ENCODE data around the gene CDC5L. TPM values are rescaled to one million over a fixed set of nuclear protein-coding genes. Genes with fewer than 3 reads are reported as not detected.

Gene CDC5L
- total RNA-seq, 1 donor: 27.2 TPM

DNA sequence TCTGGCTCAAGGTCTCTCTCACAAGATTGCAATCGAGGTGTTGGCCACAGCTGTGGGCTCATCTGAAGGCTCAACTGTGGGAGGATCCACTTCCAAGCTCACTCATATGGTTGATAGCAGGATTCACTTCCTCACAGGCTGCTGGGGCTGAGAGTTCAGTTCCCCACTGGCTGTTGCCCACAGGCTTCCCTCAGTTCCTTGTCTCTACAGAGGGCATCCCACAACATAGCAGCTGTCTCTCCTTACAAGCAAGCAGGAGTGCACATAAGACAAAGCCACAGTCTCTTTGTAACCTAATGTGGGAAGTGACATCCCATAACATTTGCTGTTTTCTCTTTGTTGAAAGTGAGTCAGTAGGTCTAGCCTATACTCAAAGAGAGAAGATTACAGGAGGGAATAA is 31.0 kb upstream of the CDC5L start:
- no peak overlapping the region for H3K4me3 ChIP-seq (ENCODE audit: low read depth, low read length)
- TF ChIP-seq, protein P1, sequence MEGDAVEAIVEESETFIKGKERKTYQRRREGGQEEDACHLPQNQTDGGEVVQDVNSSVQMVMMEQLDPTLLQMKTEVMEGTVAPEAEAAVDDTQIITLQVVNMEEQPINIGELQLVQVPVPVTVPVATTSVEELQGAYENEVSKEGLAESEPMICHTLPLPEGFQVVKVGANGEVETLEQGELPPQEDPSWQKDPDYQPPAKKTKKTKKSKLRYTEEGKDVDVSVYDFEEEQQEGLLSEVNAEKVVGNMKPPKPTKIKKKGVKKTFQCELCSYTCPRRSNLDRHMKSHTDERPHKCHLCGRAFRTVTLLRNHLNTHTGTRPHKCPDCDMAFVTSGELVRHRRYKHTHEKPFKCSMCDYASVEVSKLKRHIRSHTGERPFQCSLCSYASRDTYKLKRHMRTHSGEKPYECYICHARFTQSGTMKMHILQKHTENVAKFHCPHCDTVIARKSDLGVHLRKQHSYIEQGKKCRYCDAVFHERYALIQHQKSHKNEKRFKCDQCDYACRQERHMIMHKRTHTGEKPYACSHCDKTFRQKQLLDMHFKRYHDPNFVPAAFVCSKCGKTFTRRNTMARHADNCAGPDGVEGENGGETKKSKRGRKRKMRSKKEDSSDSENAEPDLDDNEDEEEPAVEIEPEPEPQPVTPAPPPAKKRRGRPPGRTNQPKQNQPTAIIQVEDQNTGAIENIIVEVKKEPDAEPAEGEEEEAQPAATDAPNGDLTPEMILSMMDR (IDR thresholded peaks at IDR 0.05; ENCODE audit: insufficient read depth, low read length): no peak
- DNase-seq (ENCODE audit: low read depth): no peak

DNA sequence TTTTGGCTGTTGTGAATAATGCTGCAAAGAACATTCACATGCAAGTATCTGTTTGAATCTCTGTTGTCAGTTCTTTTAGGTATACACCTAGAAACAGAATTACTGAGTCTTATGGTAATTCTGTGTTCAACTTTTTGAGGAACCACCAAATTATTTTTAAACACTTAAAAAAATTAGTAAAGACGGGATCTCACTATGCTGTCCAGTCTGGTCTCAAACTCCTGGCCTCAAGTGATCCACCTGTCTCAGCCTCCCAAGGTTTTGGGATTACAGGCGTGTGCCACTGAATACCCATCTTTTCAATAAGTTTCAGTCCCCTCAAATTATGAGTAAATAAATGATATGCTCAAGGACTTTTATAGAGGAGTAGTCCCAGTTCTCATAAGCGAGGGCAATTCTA is 27.5 kb upstream of the CDC5L start:
- no peak overlapping the region for H3K4me3 ChIP-seq (ENCODE audit: low read depth, low read length)
- TF ChIP-seq, protein P1 (IDR thresholded peaks at IDR 0.05; ENCODE audit: insufficient read depth, low read length): no peak
- DNase-seq (ENCODE audit: low read depth): no peak

DNA sequence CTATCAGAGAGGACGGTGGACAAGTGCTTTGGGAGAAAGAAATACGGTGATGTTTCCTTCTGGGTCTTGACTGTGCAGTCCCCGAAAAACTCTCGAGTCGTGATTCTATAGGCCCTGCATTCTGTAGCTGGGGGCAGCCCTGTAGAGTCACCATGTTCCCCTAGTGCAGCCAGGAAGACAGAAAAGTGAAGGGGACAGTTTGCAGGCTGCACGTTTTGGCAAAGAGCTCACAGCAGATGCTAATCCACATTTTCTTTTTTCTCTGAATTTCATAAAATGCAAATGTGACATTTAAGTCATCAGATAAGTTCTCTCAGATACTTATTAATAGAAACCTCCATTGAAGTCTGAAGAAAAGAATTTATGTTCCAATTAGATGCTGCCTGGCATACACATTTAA is 25.6 kb upstream of the CDC5L start:
- no peak for DNase-seq (ENCODE audit: low read depth)
- TF ChIP-seq, protein P1 (IDR thresholded peaks at IDR 0.05; ENCODE audit: insufficient read depth, low read length): no peak
- H3K4me3 ChIP-seq (ENCODE audit: low read depth, low read length): no peak overlapping the region

DNA sequence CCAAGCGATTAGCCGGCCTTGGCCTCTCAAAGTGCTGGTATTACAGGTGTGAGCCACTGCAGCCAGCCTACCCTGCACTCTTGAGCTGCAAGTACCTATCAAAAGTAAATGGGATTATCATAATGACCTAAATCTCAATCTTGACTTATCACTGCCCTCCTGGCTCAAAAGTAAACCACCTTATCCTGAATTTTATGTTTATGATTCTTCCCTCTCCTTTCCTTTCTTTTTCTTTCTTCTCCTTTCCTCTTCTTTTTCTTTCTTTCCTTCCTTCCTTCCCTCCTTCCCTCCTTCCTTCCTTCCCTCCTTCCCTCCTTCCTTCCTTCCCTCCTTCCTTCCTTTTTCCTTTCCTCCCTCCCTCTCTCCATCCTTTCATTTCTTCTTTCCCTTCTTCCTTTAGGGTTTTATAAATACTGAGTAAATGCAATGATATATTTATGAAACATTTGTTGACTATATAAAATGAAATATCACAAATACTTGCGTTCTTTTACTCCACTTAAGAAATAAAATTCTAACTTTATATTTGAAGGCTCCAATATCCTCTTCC is 24.1 kb upstream of the CDC5L start:
- DNase-seq (ENCODE audit: low read depth): no peak
- TF ChIP-seq, protein P1 (IDR thresholded peaks at IDR 0.05; ENCODE audit: insufficient read depth, low read length): no peak
- H3K4me3 ChIP-seq (ENCODE audit: low read depth, low read length): no peak overlapping the region

DNA sequence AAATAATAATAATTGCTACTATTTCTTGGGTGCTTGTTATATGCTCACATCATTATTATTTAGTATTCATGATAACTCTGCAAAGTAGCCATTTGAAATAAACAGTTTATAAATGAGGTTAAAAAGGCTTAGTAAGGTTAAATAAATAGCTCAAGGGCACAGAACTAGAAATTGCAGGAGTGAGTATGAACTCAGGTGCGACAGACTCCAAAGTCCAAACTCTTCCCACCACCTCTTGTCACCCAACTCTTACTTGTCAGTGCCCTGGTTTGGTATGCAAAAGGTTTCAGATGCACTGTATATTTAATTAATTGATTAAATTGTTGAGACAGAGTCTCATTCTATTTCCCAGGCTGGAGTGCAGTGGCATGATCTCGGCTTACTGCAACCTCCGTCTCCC is 20.7 kb upstream of the CDC5L start:
- H3K4me3 ChIP-seq (ENCODE audit: low read depth, low read length): no peak overlapping the region
- TF ChIP-seq, protein P1 (IDR thresholded peaks at IDR 0.05; ENCODE audit: insufficient read depth, low read length): no peak
- no peak for DNase-seq (ENCODE audit: low read depth)

DNA sequence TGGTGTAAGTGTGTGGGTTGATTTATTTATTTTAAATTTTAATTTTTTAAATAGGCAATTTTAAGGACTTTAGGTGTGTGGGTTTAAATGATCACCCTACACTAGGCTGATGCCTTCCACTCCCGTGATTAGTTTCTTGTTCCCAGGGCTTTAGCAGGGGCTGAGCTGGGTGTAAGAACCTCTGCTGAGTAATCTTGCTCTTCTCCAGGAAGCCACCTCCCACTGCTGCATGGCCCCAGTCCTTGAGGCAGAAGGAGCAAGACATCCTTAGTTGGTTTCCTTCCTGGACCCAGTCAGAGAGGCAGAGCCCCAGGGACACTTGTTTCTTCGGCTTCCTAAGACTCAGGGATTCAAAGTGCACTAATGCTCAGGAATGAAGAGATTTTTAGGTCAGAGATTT is 19.8 kb upstream of the CDC5L start:
- TF ChIP-seq, protein P1 (IDR thresholded peaks at IDR 0.05; ENCODE audit: insufficient read depth, low read length): no peak
- DNase-seq (ENCODE audit: low read depth): no peak
- no peak overlapping the region for H3K4me3 ChIP-seq (ENCODE audit: low read depth, low read length)

DNA sequence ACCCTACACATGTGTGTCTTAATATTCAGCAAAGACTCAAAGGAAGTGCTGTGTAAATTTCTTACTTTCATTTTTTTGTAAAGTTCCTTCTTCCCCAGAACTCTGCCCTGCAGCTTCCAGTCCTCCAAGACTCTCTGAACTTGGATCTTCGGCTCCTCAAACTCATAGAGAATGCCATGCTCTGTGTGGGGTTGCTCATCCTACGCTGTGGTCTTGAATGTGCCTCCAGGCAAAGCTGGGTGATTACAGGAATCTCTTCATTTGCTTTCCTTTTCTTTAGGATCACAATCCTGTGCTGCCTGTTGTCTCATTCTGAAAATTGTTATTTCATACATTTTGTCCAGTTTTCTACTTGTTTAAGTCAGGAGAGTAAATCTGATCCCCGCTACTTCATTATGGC is 14.5 kb upstream of the CDC5L start:
- no peak for DNase-seq (ENCODE audit: low read depth)
- H3K4me3 ChIP-seq (ENCODE audit: low read depth, low read length): no peak overlapping the region
- TF ChIP-seq, protein P1 (IDR thresholded peaks at IDR 0.05; ENCODE audit: insufficient read depth, low read length): no peak
